NAMALWA (cell line): ENCODE data around the gene CCDC78.

Experiments
- DNase-seq: peaks from one replicate; pipeline ENCODE4 v3.0.0-alpha.2; 2015; ENCODE audit warnings: low spot score

Gene CCDC78

GRCh38 chr16:709566-710499 lies 16.4 kb downstream of the CCDC78 start:
- DNase-seq: peak; percentile 43

GRCh38 chr16:708959-709358 lies 17.3 kb downstream of the CCDC78 start:
- no peak for DNase-seq

- no peak for DNase-seq
These were observed 18.2 kb downstream of the CCDC78 start for GRCh38 chr16:708019-708418.

- DNase-seq: no peak
These were observed 19.1 kb downstream of the CCDC78 start for GRCh38 chr16:707062-707538.

GRCh38 chr16:706189-707061 lies 19.8 kb downstream of the CCDC78 start:
- DNase-seq: no peak

GRCh38 chr16:705431-706188 lies 20.6 kb downstream of the CCDC78 start, which contains the start of gene FBXL16:
FBXL16 (minus strand) TSS chr16:705801; CDS start chr16:697405, 8,396 bp downstream.
- DNase-seq: no peak

GRCh38 chr16:704552-705380 lies 21.5 kb downstream of the CCDC78 start:
- no peak for DNase-seq

GRCh38 chr16:704047-704446 lies 22.2 kb downstream of the CCDC78 start:
- no peak for DNase-seq

GRCh38 chr16:703406-703805 lies 22.8 kb downstream of the CCDC78 start:
- no peak for DNase-seq

GRCh38 chr16:702341-702740 lies 23.9 kb downstream of the CCDC78 start:
- DNase-seq: no peak

GRCh38 chr16:700684-701584 lies 25.3 kb downstream of the CCDC78 start:
- DNase-seq: no peak

GRCh38 chr16:698911-699671 lies 27.2 kb downstream of the CCDC78 start:
- no peak for DNase-seq

GRCh38 chr16:695355-696089 lies 30.7 kb downstream of the CCDC78 start:
- DNase-seq: peak; percentile 66

GRCh38 chr16:694863-695354 lies 31.3 kb downstream of the CCDC78 start:
- no peak for DNase-seq

- DNase-seq: no peak
These were observed 31.9 kb downstream of the CCDC78 start for GRCh38 chr16:694187-694862.

GRCh38 chr16:693766-694165 lies 32.5 kb downstream of the CCDC78 start:
- DNase-seq: no peak

GRCh38 chr16:693364-693763 lies 32.9 kb downstream of the CCDC78 start:
- DNase-seq: no peak
